KMS-11 (cell line): Measurements from ENCODE around the gene DNAJC16.
A peak's percentile ranks its signal among the peaks of the same experiment; 100 is the strongest.

Experiments used
- H2AFZ ChIP-seq: fragments of 200-600 bp; sonication (generic); 2 replicates; pipeline ENCODE4 v1.6.1; 2016; ENCODE audit warnings: antibody characterized with exemption, mixed run types, low read depth
- H3K27ac ChIP-seq: fragments of 200-600 bp; sonication (generic); 2 replicates; pipeline ENCODE4 v1.6.1; 2016; ENCODE audit warnings: mild to moderate bottlenecking, mixed run types
- H3K27me3 ChIP-seq: fragments of 200-600 bp; sonication (generic); 2 replicates; pipeline ENCODE4 v1.6.1; 2017; ENCODE audit warnings: mild to moderate bottlenecking, low read depth, mixed run types, moderate library complexity; ENCODE audit not compliant: insufficient read depth
- H3K36me3 ChIP-seq: fragments of 200-600 bp; sonication (generic); 2 replicates; pipeline ENCODE4 v1.6.1; 2017; ENCODE audit warnings: mild to moderate bottlenecking, mixed run types; ENCODE audit not compliant: insufficient read depth
- H3K4me1 ChIP-seq: fragments of 200-600 bp; sonication (generic); 2 replicates; pipeline ENCODE4 v1.6.1; 2016; ENCODE audit warnings: mild to moderate bottlenecking, low read depth, mixed run types; ENCODE audit not compliant: poor library complexity, severe bottlenecking
- H3K4me2 ChIP-seq: fragments of 200-600 bp; sonication (generic); 2 replicates; pipeline ENCODE4 v1.7.0; 2016; ENCODE audit warnings: mild to moderate bottlenecking, mixed run types
- H3K4me3 ChIP-seq: fragments of 200-600 bp; sonication (generic); IDR thresholded peaks from 2 replicates; pipeline ENCODE4 v1.6.1; 2017; ENCODE audit warnings: low read depth, low read length, mixed read lengths; ENCODE audit not compliant: insufficient read depth
- H3K79me2 ChIP-seq: fragments of 200-600 bp; sonication (generic); 2 replicates; pipeline ENCODE4 v1.6.1; 2016; ENCODE audit warnings: low read depth, mixed run types; ENCODE audit not compliant: insufficient read depth
- H3K9ac ChIP-seq: fragments of 200-600 bp; sonication (generic); 2 replicates; pipeline ENCODE4 v1.6.1; 2016; ENCODE audit warnings: mild to moderate bottlenecking, mixed run types
- H4K20me1 ChIP-seq: fragments of 200-600 bp; sonication (generic); 2 replicates; pipeline ENCODE4 v1.6.1; 2016; ENCODE audit warnings: mild to moderate bottlenecking, mixed run types; ENCODE audit not compliant: insufficient read depth
- CTCF ChIP-seq: fragments of 200-600 bp; sonication (generic); conservative IDR thresholded peaks from 2 replicates; pipeline ENCODE4 v1.6.1; 2017; ENCODE audit warnings: low read depth, mild to moderate bottlenecking, antibody characterized with exemption, low read length, moderate library complexity, mixed read lengths

Gene DNAJC16

GRCh38 chr1:15524021-15524282, 2.7 kb upstream of the DNAJC16 start, which contains the start of gene CASP9:
Gene CASP9, minus strand, starts transcription at chr1:15524215. Its CDS starts 15 bp downstream, at chr1:15524200.
- no peaks in the 10 kb centered on the region for H3K27me3 ChIP-seq
- no peaks in the 10 kb centered on the region for H4K20me1 ChIP-seq
- H2AFZ ChIP-seq, result peak within 1 kb of the TSS; percentile 78
- H3K4me2 ChIP-seq, result peak within 1 kb of the TSS; percentile 95
- no peak for TF ChIP-seq CTCF
- no peaks in the 10 kb centered on the region for H3K36me3 ChIP-seq
- H3K4me3 ChIP-seq, result peak within 1 kb of the TSS; percentile 84
- H3K4me1 ChIP-seq, result peaks cover 21% of the 10 kb centered on the region
- peak within 1 kb of the TSS; percentile 38; the same call in 1 of the 2 replicates for H3K9ac ChIP-seq
- peak within 1 kb of the TSS; percentile 61 for H3K27ac ChIP-seq
- peaks cover 7% of the 10 kb centered on the region; the same call in 1 of the 2 replicates for H3K79me2 ChIP-seq

GRCh38 chr1:15524283-15525049, 2.2 kb upstream of the DNAJC16 start:
- H3K36me3 ChIP-seq, result no peaks in the 10 kb centered on the region
- no peaks in the 10 kb centered on the region for H3K27me3 ChIP-seq
- H3K4me2 ChIP-seq, result no peak overlapping the region
- H3K79me2 ChIP-seq, result peaks cover 7% of the 10 kb centered on the region; the same call in 1 of the 2 replicates
- peak overlapping the region; percentile 61 for H3K27ac ChIP-seq
- H2AFZ ChIP-seq, result no peak overlapping the region; the same call in 1 of the 2 replicates
- peaks cover 21% of the 10 kb centered on the region for H3K4me1 ChIP-seq
- H4K20me1 ChIP-seq, result no peaks in the 10 kb centered on the region
- no peak overlapping the region for H3K4me3 ChIP-seq
- H3K9ac ChIP-seq, result peak overlapping the region; percentile 37; the same call in 1 of the 2 replicates
- TF ChIP-seq CTCF, result no peak

GRCh38 chr1:15525050-15526020, 1.3 kb upstream of the DNAJC16 start:
- Histone ChIP-seq H3K4me3 (peak overlapping the region; percentile 41), H3K9ac (peak overlapping the region; percentile 27; the same call in 1 of the 2 replicates), H3K27ac (peak overlapping the region; percentile 36), H4K20me1 (no peaks in the 10 kb centered on the region), H3K4me2 (peak overlapping the region; percentile 94), H3K36me3 (no peaks in the 10 kb centered on the region), H3K27me3 (no peaks in the 10 kb centered on the region), H3K79me2 (peaks cover 7% of the 10 kb centered on the region; the same call in 1 of the 2 replicates), H3K4me1 (peaks cover 21% of the 10 kb centered on the region), H2AFZ (peak overlapping the region; percentile 53; the same call in 1 of the 2 replicates)
- TF ChIP-seq CTCF, result no peak

GRCh38 chr1:15526021-15526489, 593 bp upstream of the DNAJC16 start:
- Histone ChIP-seq H4K20me1 (no peaks in the 10 kb centered on the region), H3K4me2 (peak overlapping the region; percentile 94), H3K79me2 (peaks cover 7% of the 10 kb centered on the region; the same call in 1 of the 2 replicates), H3K27me3 (no peaks in the 10 kb centered on the region), H3K4me1 (peaks cover 21% of the 10 kb centered on the region), H2AFZ (peak overlapping the region; percentile 53; the same call in 1 of the 2 replicates), H3K4me3 (peak overlapping the region; percentile 41), H3K36me3 (no peaks in the 10 kb centered on the region), H3K27ac (peak overlapping the region; percentile 36), H3K9ac (peak overlapping the region; percentile 27; the same call in 1 of the 2 replicates)
- TF ChIP-seq CTCF, result peak; percentile 34; the same call in 1 of the 2 replicates
